Endothelial cell of umbilical vein (primary cell): ENCODE measurements around the gene PFN2. TPM values are rescaled to one million over a fixed set of nuclear protein-coding genes. Genes with fewer than 3 reads are reported as not detected.

Experiments used
- BruUV-seq: library from RNA; stranded (reverse); fragments of 400-500 nt; replicated peaks from 2 replicates; lab custom pipeline; 2021; lab: Mats Ljungman, UMichigan
- CTCF ChIA-PET: fragments of 300-600, 350-600 bp; sonication (Branson Sonifier 250); formaldehyde crosslinking; loops from one replicate; lab custom pipeline; 2021; ENCODE audit warnings: antibody characterized with exemption, inconsistent platforms; lab: Charles Lee
- POLR2A ChIA-PET: fragments of 300-600, 350-600 bp; sonication (Branson Sonifier 250); formaldehyde crosslinking; loops from one replicate; lab custom pipeline; 2021; ENCODE audit warnings: antibody characterized with exemption, inconsistent platforms; lab: Charles Lee
- DNase-seq: peaks from one replicate; pipeline ENCODE4 v3.0.0-alpha.2; 2011; ENCODE audit warnings: low read depth, low spot score
- FAIRE-seq: peaks from 2 replicates; lab custom pipeline; 2011; peaks lifted over from hg19 to GRCh38; lab: Jason Lieb, UNC
- H2AFZ ChIP-seq: 2 replicates; pipeline ENCODE4 v1.6.0; 2012; ENCODE audit warnings: low read depth, low read length, control low read depth, inconsistent platforms
- H3K27ac ChIP-seq: 2 replicates; pipeline ENCODE4 v1.5.1; 2011; ENCODE audit warnings: low read depth, mild to moderate bottlenecking, control low read depth, low read length, moderate library complexity; ENCODE audit not compliant: insufficient read depth
- H3K27me3 ChIP-seq, 2 experiments: 2 replicates each; pipeline versions ENCODE4 v1.6.0 to v1.6.1; 2011; ENCODE audit warnings: low read length in 2 of 2, mixed read lengths in 1 of 2; ENCODE audit not compliant: control insufficient read depth in 2 of 2, insufficient read depth in 2 of 2
- H3K36me3 ChIP-seq, 2 experiments: 2 replicates in 1 of 2; 3 replicates in 1 of 2; pipeline ENCODE4 v1.5.1; 2011; ENCODE audit warnings: low read length in 2 of 2, mild to moderate bottlenecking in 1 of 2, moderate library complexity in 1 of 2; ENCODE audit not compliant: control insufficient read depth in 2 of 2, insufficient read depth in 2 of 2; ENCODE audit errors: extremely low read depth in 1 of 2
- H3K4me1 ChIP-seq: 3 replicates; pipeline ENCODE4 v1.5.1; 2011; ENCODE audit warnings: mild to moderate bottlenecking, low read length; ENCODE audit not compliant: control insufficient read depth, insufficient read depth; ENCODE audit errors: extremely low read depth
- H3K4me2 ChIP-seq: 2 replicates; pipeline ENCODE4 v1.6.1; 2011; ENCODE audit warnings: low read length, control low read depth, mixed read lengths; ENCODE audit not compliant: insufficient read depth
- H3K4me3 ChIP-seq, 3 experiments: fragments of 200-600 bp in 1 of 3; sonication (generic), shearing (Covaris generic) in 1 of 3; replicated peaks in 1 of 3; 2 replicates each; pipeline ENCODE4 v1.5.1; 2011 to 2016; ENCODE audit warnings: control low read depth in 3 of 3, low read length in 3 of 3, mild to moderate bottlenecking in 2 of 3, inconsistent platforms in 1 of 3, low read depth in 1 of 3, moderate library complexity in 1 of 3; ENCODE audit not compliant: insufficient read depth in 1 of 3
- H3K79me2 ChIP-seq: 2 replicates; pipeline ENCODE4 v1.6.0; 2012; ENCODE audit warnings: low read length, inconsistent platforms; ENCODE audit not compliant: control insufficient read depth, insufficient read depth
- H3K9ac ChIP-seq: replicated peaks from 2 replicates; pipeline ENCODE3; 2011; ENCODE audit warnings: low read length, control low read depth; ENCODE audit not compliant: insufficient read depth; ENCODE audit errors: extremely low read depth
- H3K9me1 ChIP-seq: replicated peaks from 3 replicates; pipeline ENCODE4 v1.6.0; 2011; ENCODE audit warnings: mild to moderate bottlenecking, low read length; ENCODE audit not compliant: control insufficient read depth, insufficient read depth; ENCODE audit errors: extremely low read depth
- H3K9me3 ChIP-seq: replicated peaks from 2 replicates; pipeline ENCODE4 v1.5.1; 2012; ENCODE audit warnings: low read length, inconsistent platforms; ENCODE audit not compliant: control insufficient read depth, insufficient read depth
- H4K20me1 ChIP-seq: replicated peaks from 2 replicates; pipeline ENCODE3; 2011; ENCODE audit warnings: mild to moderate bottlenecking, low read length; ENCODE audit not compliant: control insufficient read depth, insufficient read depth; ENCODE audit errors: extremely low read depth
- EZH2 ChIP-seq: IDR thresholded peaks from 2 replicates; pipeline ENCODE4 v1.6.1; 2012; ENCODE audit warnings: borderline replicate concordance, low read depth, mild to moderate bottlenecking, moderate library complexity, low read length, inconsistent platforms; ENCODE audit not compliant: severe bottlenecking
- FOS ChIP-seq: IDR thresholded peaks from 2 replicates; pipeline ENCODE4 v1.6.1; 2011; ENCODE audit warnings: mild to moderate bottlenecking, low read length, moderate library complexity, borderline replicate concordance; ENCODE audit not compliant: insufficient read depth
- GATA2 ChIP-seq: IDR thresholded peaks from 2 replicates; pipeline ENCODE4 v1.7.0; 2011; ENCODE audit warnings: low read depth, mild to moderate bottlenecking, moderate library complexity, mixed read lengths, low read length; ENCODE audit not compliant: insufficient read length, insufficient read depth
- JUN ChIP-seq: IDR thresholded peaks from 2 replicates; pipeline ENCODE4 v1.6.1; 2011; ENCODE audit warnings: borderline replicate concordance, low read depth; ENCODE audit not compliant: insufficient read length, insufficient read depth
- MYC ChIP-seq: IDR thresholded peaks from one replicate; pipeline ENCODE4 v1.6.1; 2011; ENCODE audit warnings: mild to moderate bottlenecking, low read depth, low read length
- POLR2A ChIP-seq: IDR thresholded peaks from 2 replicates; pipeline ENCODE4 v1.6.1; 2012; ENCODE audit warnings: low read depth, mild to moderate bottlenecking, control low read depth, low read length
- POLR2AphosphoS5 ChIP-seq: IDR thresholded peaks from 2 replicates; pipeline ENCODE4 v1.6.1; 2012; ENCODE audit warnings: low read depth, mild to moderate bottlenecking, control low read depth, low read length, moderate library complexity; ENCODE audit not compliant: insufficient read depth
- dilution Hi-C: fragments of 300-500 bp; cut with MboI; formaldehyde crosslinking; loops from one replicate; pipeline ENCODE4 v1.15.0; 2019; ENCODE audit warnings: low sequenced_read_pairs; ENCODE audit not compliant: extremely low pct_ligation_motif_present
- intact Hi-C: fragments of 100-400 bp; cut with micrococcal nuclease; formaldehyde crosslinking; loops from one replicate; pipeline ENCODE4 v1.10.0; 2022
- polyA plus RNA-seq, 4 experiments: library from polyadenylated mRNA; depleted of rRNA in 3 of 4; stranded (reverse) in 3 of 4; unstranded in 1 of 4; fragments of >200 nt; gene quantifications; 2 replicates each; pipeline versions ENCODE4 v1.2.1 to v1.2.3, GENCODE V29; 2011 to 2012; ENCODE audit warnings: missing spikeins in 1 of 4
- total RNA-seq: library from RNA; stranded (reverse); gene quantifications from 2 replicates; pipeline ENCODE4 v1.2.3, GENCODE V29; 2021
- TF ChIP-seq, protein P1 (sequence below), 2 donors: IDR thresholded peaks; 1 replicate in 1 of 2; 2 replicates in 1 of 2; pipeline ENCODE4 v1.5.1; 2011; ENCODE audit warnings: low read length in 2 of 2, mild to moderate bottlenecking in 2 of 2, moderate library complexity in 2 of 2, control low read depth in 1 of 2, inconsistent platforms in 1 of 2, low read depth in 1 of 2; ENCODE audit not compliant: insufficient read depth in 1 of 2; ENCODE audit errors: extremely low read depth in 1 of 2
- TF ChIP-seq, protein P2 (sequence below): IDR thresholded peaks from 2 replicates; pipeline ENCODE4 v1.6.1; 2011; ENCODE audit not compliant: insufficient read depth, insufficient read length

PFN2 gene
- total and polyA plus RNA-seq, 2 donors (not counting 3 experiments of a cell fraction or from before 2014, with no cell fraction given), result 97.1 to 165 TPM

DNA sequence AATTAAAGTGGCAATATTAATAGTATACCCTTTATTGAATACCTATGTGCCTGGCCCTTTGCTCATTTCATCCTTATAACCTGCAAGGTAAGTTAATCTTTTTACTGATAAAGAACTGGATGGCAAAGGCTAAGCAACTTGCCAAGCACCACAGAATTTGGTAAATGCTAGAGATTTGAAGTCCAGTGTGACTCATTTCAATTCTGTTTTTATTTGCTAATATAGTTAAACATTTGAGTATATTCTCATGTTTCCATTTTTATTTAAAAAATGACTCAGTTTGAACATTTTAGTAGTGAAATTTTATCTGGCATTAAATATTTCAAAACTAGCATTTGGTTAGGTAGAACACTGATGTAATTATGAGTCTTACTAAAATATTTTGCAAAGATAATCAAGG lies 11.3 kb downstream of the PFN2 start:
- no peak for FAIRE-seq
- Histone ChIP-seq H3K27me3 (no peaks in the 10 kb centered on the region), H3K27ac (no peak overlapping the region), H3K4me1 (peaks cover 13% of the 10 kb centered on the region), H3K79me2 (peaks cover 32% of the 10 kb centered on the region), H3K9me3 (no peaks in the 10 kb centered on the region), H4K20me1 (no peaks in the 10 kb centered on the region), H3K9me1 (no peaks in the 10 kb centered on the region), H3K4me3 (no peak overlapping the region), H3K36me3 (no peaks in the 10 kb centered on the region), H2AFZ (no peak overlapping the region), H3K9ac (no peak overlapping the region), H3K4me2 (no peak overlapping the region)
- dilution Hi-C loops (no loop called here), intact Hi-C loops (no loop called here)
- no peak for DNase-seq
- POLR2A ChIA-PET, result no interaction called here
- BruUV-seq, result no TSS peak
- TF ChIP-seq EZH2 (no peak), FOS (peak; percentile 3)
- CTCF ChIA-PET, result interaction anchor here (1.3 to 1.6 kb wide), 3 partner anchors 9 to 224 kb away, joined by 3 to 5 read pairs (median 3); no protein-coding TSS in a partner anchor

GRCh38 chr3:149958171-149958796 lies 12.4 kb downstream of the PFN2 start:
- no peak for FAIRE-seq
- intact Hi-C loops (no loop called here), dilution Hi-C loops (no loop called here)
- H3K4me2 ChIP-seq, result no peak overlapping the region
- no peak overlapping the region for H2AFZ ChIP-seq
- POLR2A ChIA-PET, result no interaction called here
- peaks cover 14% of the 10 kb centered on the region for H3K4me1 ChIP-seq
- no peaks in the 10 kb centered on the region for H3K9me1 ChIP-seq
- TF ChIP-seq, protein P1, sequence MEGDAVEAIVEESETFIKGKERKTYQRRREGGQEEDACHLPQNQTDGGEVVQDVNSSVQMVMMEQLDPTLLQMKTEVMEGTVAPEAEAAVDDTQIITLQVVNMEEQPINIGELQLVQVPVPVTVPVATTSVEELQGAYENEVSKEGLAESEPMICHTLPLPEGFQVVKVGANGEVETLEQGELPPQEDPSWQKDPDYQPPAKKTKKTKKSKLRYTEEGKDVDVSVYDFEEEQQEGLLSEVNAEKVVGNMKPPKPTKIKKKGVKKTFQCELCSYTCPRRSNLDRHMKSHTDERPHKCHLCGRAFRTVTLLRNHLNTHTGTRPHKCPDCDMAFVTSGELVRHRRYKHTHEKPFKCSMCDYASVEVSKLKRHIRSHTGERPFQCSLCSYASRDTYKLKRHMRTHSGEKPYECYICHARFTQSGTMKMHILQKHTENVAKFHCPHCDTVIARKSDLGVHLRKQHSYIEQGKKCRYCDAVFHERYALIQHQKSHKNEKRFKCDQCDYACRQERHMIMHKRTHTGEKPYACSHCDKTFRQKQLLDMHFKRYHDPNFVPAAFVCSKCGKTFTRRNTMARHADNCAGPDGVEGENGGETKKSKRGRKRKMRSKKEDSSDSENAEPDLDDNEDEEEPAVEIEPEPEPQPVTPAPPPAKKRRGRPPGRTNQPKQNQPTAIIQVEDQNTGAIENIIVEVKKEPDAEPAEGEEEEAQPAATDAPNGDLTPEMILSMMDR (IDR thresholded peaks at IDR 0.05; ENCODE audit: extremely low read depth in 1 of 2, insufficient read depth in 1 of 2, low read depth in 1 of 2, low read length in 2 of 2), result no peak
- TF ChIP-seq POLR2AphosphoS5 (no peak), MYC (no peak), JUN (no peak), POLR2A (no peak), EZH2 (no peak), FOS (no peak), GATA2 (no peak)
- TF ChIP-seq, protein P2, sequence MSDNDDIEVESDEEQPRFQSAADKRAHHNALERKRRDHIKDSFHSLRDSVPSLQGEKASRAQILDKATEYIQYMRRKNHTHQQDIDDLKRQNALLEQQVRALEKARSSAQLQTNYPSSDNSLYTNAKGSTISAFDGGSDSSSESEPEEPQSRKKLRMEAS, result no peak
- H3K79me2 ChIP-seq, result peaks cover 20% of the 10 kb centered on the region
- H3K36me3 ChIP-seq, result no peaks in the 10 kb centered on the region
- no peak for DNase-seq
- no peaks in the 10 kb centered on the region for H3K27me3 ChIP-seq
- CTCF ChIA-PET, result interaction anchor here (1.3 to 2.1 kb wide), 6 partner anchors 8 to 226 kb away, joined by 3 to 12 read pairs (median 5); no protein-coding TSS in a partner anchor
- no peaks in the 10 kb centered on the region for H4K20me1 ChIP-seq
- H3K9me3 ChIP-seq, result no peaks in the 10 kb centered on the region
- no peak overlapping the region for H3K4me3 ChIP-seq
- no peak overlapping the region for H3K27ac ChIP-seq
- no peak overlapping the region for H3K9ac ChIP-seq
- no TSS peak for BruUV-seq
